Activated gamma-delta T cell treated with Interleukin-2 at 50 U/mL for 16 hours (primary cell): ENCODE data around the gene NFATC2.
"Not testable (repeated sequence)": the region's sequence is repeated elsewhere in the genome, so short reads cannot be mapped to it uniquely, and the experiment has no call there.

Source experiments
- DNase-seq: peaks from one replicate; pipeline ENCODE4 v3.0.0-alpha.2; 2020

The NFATC2 gene

GRCh38 chr20:51346686-51347485 lies 195.6 kb downstream of the NFATC2 start:
- DNase-seq = no peak

DNA sequence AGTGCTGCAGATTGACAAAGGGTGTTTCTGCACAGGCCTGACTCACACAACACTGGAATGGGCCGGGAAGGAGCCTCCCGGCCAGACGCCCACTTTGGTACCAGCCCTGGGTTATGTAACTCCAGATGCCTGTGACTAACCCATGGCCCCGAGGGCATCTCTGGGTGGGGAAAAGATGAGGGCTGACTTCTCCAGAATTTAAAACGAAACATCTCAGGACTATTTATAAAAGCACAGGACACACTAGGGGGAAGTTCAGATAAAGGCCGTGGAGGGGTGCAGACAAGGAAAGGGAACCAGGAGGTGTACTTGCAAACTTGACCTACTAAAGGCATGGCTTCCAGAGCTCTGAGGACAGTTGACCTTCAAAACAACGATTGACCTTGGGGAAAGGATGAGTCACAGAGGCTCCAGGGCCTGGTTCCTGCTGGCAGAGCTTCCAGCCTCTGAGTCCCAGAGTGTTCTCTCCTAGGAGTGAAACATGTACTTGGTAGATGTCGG lies 196.9 kb downstream of the NFATC2 start:
- no peak for DNase-seq

GRCh38 chr20:51343802-51344201 lies 198.7 kb downstream of the NFATC2 start:
- DNase-seq = not testable (repeated sequence)

GRCh38 chr20:51342510-51343236 lies 199.8 kb downstream of the NFATC2 start:
- DNase-seq = no peak

DNA sequence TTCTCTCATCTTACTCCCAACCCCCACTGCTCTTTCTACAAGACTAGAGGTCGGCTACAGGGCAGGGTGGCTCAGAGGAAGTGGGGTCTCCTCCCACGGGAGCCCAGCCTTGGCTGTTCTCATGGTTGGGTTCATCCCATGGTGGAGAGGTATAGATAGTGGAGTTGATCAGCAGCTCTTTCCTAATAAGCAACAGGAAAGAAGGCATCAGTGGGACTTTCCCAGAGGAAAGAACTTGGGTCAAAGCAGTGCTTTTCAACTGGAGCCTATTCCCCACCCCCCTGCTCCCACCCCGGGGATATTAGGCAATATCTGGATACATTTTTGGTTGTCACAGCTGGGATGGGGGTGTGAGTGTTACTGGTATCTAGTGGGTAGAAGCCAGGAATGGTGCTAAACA lies 200.9 kb downstream of the NFATC2 start:
- DNase-seq = no peak

GRCh38 chr20:51340451-51340840 lies 202.1 kb downstream of the NFATC2 start:
- DNase-seq = no peak

DNA sequence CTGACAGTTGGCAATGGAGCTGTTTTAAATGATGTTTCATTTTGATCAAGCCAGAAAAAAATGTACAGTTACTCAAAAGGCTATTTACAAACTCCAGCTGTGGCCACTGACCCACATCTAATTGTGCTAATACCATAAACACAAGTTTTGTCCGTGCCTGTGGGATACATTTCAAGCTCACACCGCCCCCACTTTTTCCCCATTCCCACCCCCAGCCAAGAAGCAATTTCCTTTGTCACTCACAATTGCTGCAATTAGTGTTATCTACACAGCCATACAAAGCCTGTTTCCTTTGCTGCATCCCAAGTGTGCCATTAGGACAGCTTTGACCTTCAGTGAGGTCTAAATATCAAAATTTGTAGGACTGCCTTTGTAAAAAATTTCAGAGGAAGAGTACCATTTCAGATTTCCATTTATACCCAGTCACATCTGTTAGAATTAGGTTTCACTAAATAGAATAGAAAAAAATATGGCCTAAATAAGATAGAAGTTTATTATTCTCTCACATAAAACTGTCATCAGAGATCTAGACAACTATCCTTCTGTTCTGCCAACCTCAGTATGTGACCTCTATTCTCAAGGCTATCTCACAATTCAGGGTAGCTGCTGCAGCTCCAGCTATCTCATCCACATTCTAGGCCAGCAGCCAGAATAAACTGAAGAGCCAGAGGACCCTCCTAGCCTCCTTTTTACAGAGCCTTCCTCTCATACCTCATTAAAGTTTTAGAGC lies 202.6 kb downstream of the NFATC2 start:
- DNase-seq = no peak

- DNase-seq = no peak
Measured at GRCh38 chr20:51338692-51339440, 203.7 kb downstream of the NFATC2 start.

- no peak for DNase-seq
Measured at GRCh38 chr20:51337126-51337805, 205.3 kb downstream of the NFATC2 start.
